CD4-positive, alpha-beta T cell (primary cell): ENCODE data around the gene ADAMTS7. TPM values are rescaled to one million over a fixed set of nuclear protein-coding genes. Genes with fewer than 3 reads are reported as not detected.

Experiments used
- ATAC-seq: fragments of 200-7000 bp; cut with Tn5 transposase; one replicate; pipeline ENCODE4 v1.10.0; 2022; ENCODE audit warnings: mild to moderate bottlenecking; ENCODE audit not compliant: poor library complexity
- CTCF ChIA-PET: fragments of 350-600 bp; sonication (Branson Sonifier 250); formaldehyde crosslinking; loops from one replicate; lab custom pipeline; 2021; ENCODE audit warnings: antibody characterized with exemption, inconsistent platforms; lab: Charles Lee
- POLR2A ChIA-PET: fragments of 350-600 bp; sonication (Branson Sonifier 250); formaldehyde crosslinking; loops from one replicate; lab custom pipeline; 2021; ENCODE audit warnings: antibody characterized with exemption, inconsistent platforms; lab: Charles Lee
- DNase-seq, 14 experiments: peaks; one replicate each; pipeline ENCODE4 v3.0.0-alpha.2; 2013 to 2020; ENCODE audit warnings: mixed read lengths in 2 of 14
- H3K27ac ChIP-seq, 2 donors: one replicate each; pipeline versions ENCODE4 v1.5.1 to v1.7.0; 2013; ENCODE audit warnings: low read length in 2 of 2, low read depth in 1 of 2, mild to moderate bottlenecking in 1 of 2
- H3K27me3 ChIP-seq, 2 experiments: 1 replicate in 1 of 2; 2 replicates in 1 of 2; pipeline versions ENCODE4 v1.6.1 to v1.7.0; 2013; ENCODE audit warnings: low read length in 2 of 2, control low read depth in 1 of 2, mild to moderate bottlenecking in 1 of 2, moderate library complexity in 1 of 2; ENCODE audit not compliant: insufficient read depth in 2 of 2, control insufficient read depth in 1 of 2
- H3K36me3 ChIP-seq: one replicate; pipeline ENCODE4 v1.6.1; 2013; ENCODE audit warnings: low read length, control low read depth; ENCODE audit not compliant: insufficient read depth
- H3K4me1 ChIP-seq: one replicate; pipeline ENCODE4 v1.6.1; 2013; ENCODE audit warnings: low read length, control low read depth; ENCODE audit not compliant: insufficient read depth
- H3K4me3 ChIP-seq: one replicate; pipeline ENCODE4 v1.5.1; 2013; ENCODE audit warnings: mild to moderate bottlenecking, low read length, moderate library complexity
- H3K9me3 ChIP-seq, 2 experiments: 1 replicate in 1 of 2; 2 replicates in 1 of 2; pipeline versions ENCODE4 v1.6.1 to v1.7.0; 2013; ENCODE audit warnings: low read length in 2 of 2, mild to moderate bottlenecking in 2 of 2, control low read depth in 1 of 2, moderate library complexity in 1 of 2; ENCODE audit not compliant: control insufficient read depth in 1 of 2, insufficient read depth in 1 of 2
- H3K27ac Mint-ChIP-seq: one replicate; pipeline ENCODE4 v1.8.0; 2020; ENCODE audit warnings: mixed read lengths
- H3K27me3 Mint-ChIP-seq: one replicate; pipeline ENCODE4 v1.8.0; 2021; ENCODE audit warnings: mixed read lengths
- H3K36me3 Mint-ChIP-seq: one replicate; pipeline ENCODE4 v1.8.0; 2021; ENCODE audit warnings: low read depth, mixed read lengths
- H3K4me1 Mint-ChIP-seq: one replicate; pipeline ENCODE4 v1.8.0; 2021; ENCODE audit warnings: low read depth, mixed read lengths
- H3K4me3 Mint-ChIP-seq: one replicate; pipeline ENCODE4 v1.8.0; 2020; ENCODE audit warnings: mild to moderate bottlenecking, mixed read lengths
- H3K9me3 Mint-ChIP-seq: one replicate; pipeline ENCODE4 v1.8.0; 2020; ENCODE audit warnings: mixed read lengths
- intact Hi-C, 2 experiments: fragments of 100-400 bp; cut with DNase I in 1 of 2; cut with micrococcal nuclease in 1 of 2; formaldehyde crosslinking; loops; one replicate each; pipeline versions ENCODE4 v1.15.1 to v1.9.0; 2023 to 2025; cut with DNase I, micrococcal nuclease
- total RNA-seq, 174 experiments: library from RNA in 2 of 174; stranded (reverse) in 2 of 174; gene quantifications; one replicate each; pipeline ENCODE4 v1.2.3 and lab custom pipeline; 2021 to 2026
- TF ChIP-seq, protein P1 (sequence below): fragments of 200-600 bp; IDR thresholded peaks from one replicate; pipeline ENCODE4 v1.8.0; 2022; ENCODE audit warnings: antibody characterized with exemption, mild to moderate bottlenecking

Gene ADAMTS7
- total RNA-seq, 2 experiments from 2014 or later = 0.11 to 0.30 TPM

DNA sequence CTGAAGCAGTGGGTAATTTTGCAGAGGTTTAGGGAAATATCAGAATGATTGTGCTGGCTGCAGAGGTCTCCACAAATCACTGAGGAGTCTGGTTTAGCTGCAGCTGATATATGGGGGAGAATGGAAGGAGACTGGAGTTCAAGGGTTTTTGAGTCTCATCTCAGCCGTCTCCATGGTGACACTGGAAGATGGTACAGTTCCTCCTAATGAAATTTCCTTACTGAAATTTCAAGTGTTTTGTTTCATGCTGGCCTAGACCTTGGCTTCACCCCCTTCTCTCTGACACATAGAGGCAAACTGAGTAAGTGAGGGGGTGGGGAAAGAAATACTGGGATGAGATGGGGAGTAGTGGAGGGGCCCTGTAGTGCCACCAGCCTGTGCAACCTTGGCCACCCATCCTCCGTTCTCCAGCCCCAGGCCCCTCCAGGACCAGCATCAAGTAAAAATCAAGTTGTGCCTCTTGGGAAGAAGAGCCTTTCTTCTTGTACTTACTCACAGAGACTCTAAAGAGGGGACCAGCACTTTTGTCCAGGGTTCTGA lies 43.6 kb upstream of the ADAMTS7 start:
- Histone ChIP-seq H3K27me3 (peaks cover 0 to 2% of the 10 kb centered on the region in 2 experiments), H3K4me3 (no peak overlapping the region), H3K4me1 (peaks cover 3% of the 10 kb centered on the region), H3K36me3 (no peaks in the 10 kb centered on the region), H3K9me3 (no peaks in the 10 kb centered on the region), H3K27ac (no peak overlapping the region)
- ATAC-seq = no peak
- Mint-ChIP-seq H3K9me3 (no peaks in the 10 kb centered on the region), H3K27me3 (no peaks in the 10 kb centered on the region), H3K4me3 (no peak overlapping the region), H3K4me1 (peaks cover 2% of the 10 kb centered on the region), H3K36me3 (no peaks in the 10 kb centered on the region), H3K27ac (no peak overlapping the region)
- CTCF ChIA-PET = no interaction called here
- POLR2A ChIA-PET = no interaction called here
- TF ChIP-seq, protein P1, sequence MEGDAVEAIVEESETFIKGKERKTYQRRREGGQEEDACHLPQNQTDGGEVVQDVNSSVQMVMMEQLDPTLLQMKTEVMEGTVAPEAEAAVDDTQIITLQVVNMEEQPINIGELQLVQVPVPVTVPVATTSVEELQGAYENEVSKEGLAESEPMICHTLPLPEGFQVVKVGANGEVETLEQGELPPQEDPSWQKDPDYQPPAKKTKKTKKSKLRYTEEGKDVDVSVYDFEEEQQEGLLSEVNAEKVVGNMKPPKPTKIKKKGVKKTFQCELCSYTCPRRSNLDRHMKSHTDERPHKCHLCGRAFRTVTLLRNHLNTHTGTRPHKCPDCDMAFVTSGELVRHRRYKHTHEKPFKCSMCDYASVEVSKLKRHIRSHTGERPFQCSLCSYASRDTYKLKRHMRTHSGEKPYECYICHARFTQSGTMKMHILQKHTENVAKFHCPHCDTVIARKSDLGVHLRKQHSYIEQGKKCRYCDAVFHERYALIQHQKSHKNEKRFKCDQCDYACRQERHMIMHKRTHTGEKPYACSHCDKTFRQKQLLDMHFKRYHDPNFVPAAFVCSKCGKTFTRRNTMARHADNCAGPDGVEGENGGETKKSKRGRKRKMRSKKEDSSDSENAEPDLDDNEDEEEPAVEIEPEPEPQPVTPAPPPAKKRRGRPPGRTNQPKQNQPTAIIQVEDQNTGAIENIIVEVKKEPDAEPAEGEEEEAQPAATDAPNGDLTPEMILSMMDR = no peak
- no peak for DNase-seq
- intact Hi-C loops = no loop called here

DNA sequence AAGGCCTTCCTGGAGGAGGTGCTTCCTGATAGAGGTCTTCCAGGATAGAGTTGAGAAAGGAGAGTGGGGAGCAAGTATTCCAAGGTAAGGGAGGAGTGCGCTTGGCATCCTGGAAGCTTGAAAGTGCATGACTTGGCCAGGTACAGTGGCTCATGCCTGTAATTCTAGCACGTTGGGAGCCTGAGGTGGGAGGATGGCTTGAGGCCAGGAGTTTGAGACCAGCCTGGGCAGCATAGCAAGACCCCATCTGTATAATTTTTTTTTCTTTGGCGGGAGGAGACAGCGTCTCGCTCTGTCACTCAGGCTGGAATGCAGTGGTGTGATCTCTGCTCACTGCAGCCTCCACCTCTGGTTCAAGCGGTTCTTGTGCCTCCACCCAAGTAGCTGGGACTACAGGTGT lies 42.2 kb upstream of the ADAMTS7 start:
- no peaks in the 10 kb centered on the region for H3K4me1 Mint-ChIP-seq
- TF ChIP-seq, protein P1 = no peak
- H3K27ac Mint-ChIP-seq = no peak overlapping the region
- no peak overlapping the region for H3K4me3 ChIP-seq
- ATAC-seq = no peak
- POLR2A ChIA-PET = no interaction called here
- CTCF ChIA-PET = no interaction called here
- H3K36me3 Mint-ChIP-seq = no peaks in the 10 kb centered on the region
- H3K27me3 Mint-ChIP-seq = no peaks in the 10 kb centered on the region
- no peak for DNase-seq
- no peaks in the 10 kb centered on the region for H3K9me3 Mint-ChIP-seq
- no peak overlapping the region for H3K27ac ChIP-seq
- H3K9me3 ChIP-seq = no peaks in the 10 kb centered on the region
- no peak overlapping the region for H3K4me3 Mint-ChIP-seq
- peaks cover 0 to 2% of the 10 kb centered on the region in 2 experiments for H3K27me3 ChIP-seq
- no peaks in the 10 kb centered on the region for H3K36me3 ChIP-seq
- H3K4me1 ChIP-seq = no peaks in the 10 kb centered on the region
- intact Hi-C loops = no loop called here

DNA sequence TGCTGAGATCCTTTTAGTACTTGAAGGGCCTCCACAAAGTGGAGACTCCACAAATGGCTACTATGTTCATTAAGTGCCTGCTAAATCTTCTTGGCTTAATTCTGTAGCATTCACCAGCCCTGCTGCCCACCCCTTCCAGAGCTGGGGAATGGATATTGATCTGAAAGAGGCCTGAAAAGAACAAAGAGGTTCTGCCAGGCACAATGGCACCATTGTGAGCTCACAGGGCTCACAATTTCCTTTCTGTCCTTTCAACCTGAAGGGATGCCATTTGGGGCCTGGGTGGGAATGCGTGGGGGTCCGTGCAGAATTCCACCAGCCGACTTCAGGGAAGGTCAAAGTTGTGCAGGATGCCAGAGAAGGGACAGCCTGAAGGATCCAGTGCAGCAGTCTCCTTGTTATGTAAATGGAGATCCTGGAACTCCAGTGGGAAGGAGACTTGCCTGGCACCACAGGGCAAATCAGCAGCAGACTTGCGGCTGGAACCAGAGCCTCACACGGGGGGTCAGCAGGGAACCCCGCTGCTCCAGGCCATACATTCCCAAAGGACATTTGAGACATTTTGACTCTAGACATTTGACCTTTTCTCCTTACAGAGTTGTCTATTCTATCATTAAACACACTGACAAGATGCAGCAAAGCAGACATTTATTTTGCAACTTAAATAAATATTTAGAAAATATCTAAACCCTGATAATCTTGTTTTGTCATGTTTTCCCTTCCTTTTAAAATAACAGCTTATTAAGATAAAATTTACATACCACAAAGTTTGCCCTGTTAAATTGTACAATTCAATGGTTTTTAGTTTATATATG lies 39.9 kb upstream of the ADAMTS7 start:
- no peaks in the 10 kb centered on the region for H3K9me3 ChIP-seq
- Mint-ChIP-seq H3K9me3 (no peaks in the 10 kb centered on the region), H3K27me3 (no peaks in the 10 kb centered on the region), H3K4me3 (no peak overlapping the region), H3K36me3 (no peaks in the 10 kb centered on the region), H3K4me1 (no peaks in the 10 kb centered on the region), H3K27ac (no peak overlapping the region)
- no peak overlapping the region for H3K4me3 ChIP-seq
- ChIA-PET POLR2A (no interaction called here), CTCF (no interaction called here)
- peaks cover 0 to 2% of the 10 kb centered on the region in 2 experiments for H3K27me3 ChIP-seq
- H3K36me3 ChIP-seq = no peaks in the 10 kb centered on the region
- DNase-seq (no peak), ATAC-seq (no peak)
- TF ChIP-seq, protein P1 = no peak
- intact Hi-C loops = no loop called here
- H3K27ac ChIP-seq = no peak overlapping the region
- no peaks in the 10 kb centered on the region for H3K4me1 ChIP-seq
